Mesothelial cell of epicardium (in vitro differentiated cells): ENCODE data around the gene NSG2. TPM values are rescaled to one million over a fixed set of nuclear protein-coding genes. Genes with fewer than 3 reads are reported as not detected.
A peak's percentile ranks its signal among the peaks of the same experiment; 100 is the strongest.

Experiments
- DNase-seq, 2 experiments: peaks; one replicate each; pipeline ENCODE4 v3.0.0; 2021; ENCODE audit warnings: low spot score in 2 of 2; ENCODE audit not compliant: unreplicated experiment in 2 of 2
- H3K27ac Mint-ChIP-seq: 2 replicates; pipeline ENCODE4 v1.8.0; 2021; ENCODE audit warnings: mixed read lengths
- H3K27me3 Mint-ChIP-seq: 2 replicates; pipeline ENCODE4 v1.8.0; 2021; ENCODE audit warnings: low read depth, mixed read lengths
- H3K36me3 Mint-ChIP-seq: 2 replicates; pipeline ENCODE4 v1.8.0; 2021; ENCODE audit warnings: mixed read lengths
- H3K4me1 Mint-ChIP-seq: 2 replicates; pipeline ENCODE4 v1.8.0; 2021; ENCODE audit warnings: mixed read lengths
- H3K4me3 Mint-ChIP-seq: 2 replicates; pipeline ENCODE4 v1.8.0; 2021; ENCODE audit warnings: mild to moderate bottlenecking, moderate library complexity, mixed read lengths
- H3K9me3 Mint-ChIP-seq: 2 replicates; pipeline ENCODE4 v1.8.0; 2021; ENCODE audit warnings: mixed read lengths
- total RNA-seq: library from RNA; stranded (reverse); gene quantifications from 3 replicates; pipeline ENCODE4 v1.2.1, GENCODE V29; 2021
- TF ChIP-seq, protein P1 (sequence below): fragments of 200-600 bp; sonication (generic); IDR thresholded peaks from one replicate; pipeline ENCODE4 v1.5.0; 2021; ENCODE audit warnings: antibody characterized with exemption; ENCODE audit not compliant: unreplicated experiment

The NSG2 gene
- total RNA-seq, 1 donor from 2014 or later: not detected

DNA sequence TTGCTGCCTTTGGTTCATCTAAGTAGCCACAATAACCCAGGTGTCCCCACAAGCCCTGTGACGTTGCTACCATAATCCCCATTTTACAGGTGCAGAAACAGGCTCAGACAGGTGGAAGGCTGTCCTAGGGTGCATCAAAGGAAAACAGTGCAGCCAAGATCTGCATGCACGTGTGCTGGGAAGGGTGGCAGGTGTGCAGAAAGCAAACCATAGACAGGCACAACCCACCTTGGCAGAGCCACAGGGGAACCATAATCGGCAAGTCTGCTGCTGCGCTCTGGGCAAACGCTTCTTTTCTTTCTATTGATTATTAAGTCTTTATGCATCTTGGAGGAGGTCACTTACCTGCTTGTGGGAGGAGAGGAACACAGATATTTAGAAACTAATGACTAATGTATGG, 7.1 kb downstream of the NSG2 start:
- DNase-seq: no peak
- Mint-ChIP-seq H3K4me3 (no peak overlapping the region), H3K27ac (no peak overlapping the region), H3K4me1 (no peaks in the 10 kb centered on the region), H3K9me3 (no peaks in the 10 kb centered on the region), H3K36me3 (no peaks in the 10 kb centered on the region), H3K27me3 (peaks cover 31% of the 10 kb centered on the region)
- TF ChIP-seq, protein P1, sequence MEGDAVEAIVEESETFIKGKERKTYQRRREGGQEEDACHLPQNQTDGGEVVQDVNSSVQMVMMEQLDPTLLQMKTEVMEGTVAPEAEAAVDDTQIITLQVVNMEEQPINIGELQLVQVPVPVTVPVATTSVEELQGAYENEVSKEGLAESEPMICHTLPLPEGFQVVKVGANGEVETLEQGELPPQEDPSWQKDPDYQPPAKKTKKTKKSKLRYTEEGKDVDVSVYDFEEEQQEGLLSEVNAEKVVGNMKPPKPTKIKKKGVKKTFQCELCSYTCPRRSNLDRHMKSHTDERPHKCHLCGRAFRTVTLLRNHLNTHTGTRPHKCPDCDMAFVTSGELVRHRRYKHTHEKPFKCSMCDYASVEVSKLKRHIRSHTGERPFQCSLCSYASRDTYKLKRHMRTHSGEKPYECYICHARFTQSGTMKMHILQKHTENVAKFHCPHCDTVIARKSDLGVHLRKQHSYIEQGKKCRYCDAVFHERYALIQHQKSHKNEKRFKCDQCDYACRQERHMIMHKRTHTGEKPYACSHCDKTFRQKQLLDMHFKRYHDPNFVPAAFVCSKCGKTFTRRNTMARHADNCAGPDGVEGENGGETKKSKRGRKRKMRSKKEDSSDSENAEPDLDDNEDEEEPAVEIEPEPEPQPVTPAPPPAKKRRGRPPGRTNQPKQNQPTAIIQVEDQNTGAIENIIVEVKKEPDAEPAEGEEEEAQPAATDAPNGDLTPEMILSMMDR: no peak

DNA sequence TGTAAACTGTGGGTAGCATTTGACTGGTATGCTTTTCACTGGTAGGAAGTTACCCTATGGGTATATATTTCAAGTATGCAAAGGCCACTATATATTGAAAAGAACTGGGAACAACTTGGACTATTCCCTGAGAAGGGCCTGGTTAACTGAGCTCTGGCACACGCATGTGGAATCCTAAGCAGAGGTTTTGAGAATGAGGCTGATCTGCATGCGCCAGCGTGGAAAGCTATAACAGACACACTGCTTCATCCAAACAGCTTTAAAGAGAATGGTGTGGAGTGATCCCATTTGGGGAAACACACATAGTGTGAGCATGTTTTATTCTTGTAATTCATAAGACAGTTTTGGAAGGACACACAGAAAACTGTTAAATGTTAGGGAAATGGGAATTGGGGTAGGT, 8.4 kb downstream of the NSG2 start:
- no peaks in the 10 kb centered on the region for H3K4me1 Mint-ChIP-seq
- DNase-seq: no peak
- no peak overlapping the region for H3K27ac Mint-ChIP-seq
- H3K27me3 Mint-ChIP-seq: peaks cover 30% of the 10 kb centered on the region
- H3K4me3 Mint-ChIP-seq: no peak overlapping the region
- H3K9me3 Mint-ChIP-seq: no peaks in the 10 kb centered on the region
- TF ChIP-seq, protein P1: no peak
- no peaks in the 10 kb centered on the region for H3K36me3 Mint-ChIP-seq

DNA sequence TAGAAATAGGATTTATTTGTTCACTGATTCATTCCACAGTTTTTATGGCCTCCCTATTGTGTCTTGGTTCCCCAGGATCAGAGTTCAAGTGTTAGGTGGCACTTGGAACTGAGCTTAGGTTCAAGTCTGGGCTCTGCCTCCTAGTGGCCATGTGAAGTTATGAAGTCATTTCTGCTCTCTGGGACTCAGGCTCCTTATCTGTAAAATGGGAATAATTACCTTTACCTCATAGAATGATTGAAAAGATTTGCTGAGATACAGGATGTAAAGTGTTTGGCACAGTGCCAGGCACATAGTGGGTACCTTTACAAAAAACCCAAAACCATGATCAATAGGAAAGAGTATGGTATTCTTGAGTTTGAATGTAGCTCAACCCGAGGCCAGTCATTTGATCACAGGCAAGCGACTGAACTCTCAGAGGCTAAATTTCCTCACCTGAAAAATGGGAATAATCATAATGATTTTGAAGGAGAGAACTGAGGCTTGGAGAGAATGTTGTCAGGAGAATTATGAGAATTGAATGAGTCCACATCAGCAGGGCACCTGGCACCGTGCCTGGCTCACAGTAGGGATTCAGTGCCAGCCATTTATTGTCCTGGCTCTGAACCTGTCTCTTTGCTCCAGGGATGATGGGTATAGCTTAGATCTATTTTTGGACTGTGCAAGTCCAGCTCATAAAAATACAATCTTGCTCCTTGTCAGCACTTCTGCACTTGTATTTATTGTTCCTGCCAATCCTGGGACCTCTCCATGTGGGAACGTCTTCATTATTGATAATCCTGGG, 10.8 kb downstream of the NSG2 start:
- peaks cover 38% of the 10 kb centered on the region for H3K27me3 Mint-ChIP-seq
- no peaks in the 10 kb centered on the region for H3K9me3 Mint-ChIP-seq
- H3K4me1 Mint-ChIP-seq: no peaks in the 10 kb centered on the region
- TF ChIP-seq, protein P1: peak; percentile 15
- H3K27ac Mint-ChIP-seq: no peak overlapping the region
- no peak overlapping the region for H3K4me3 Mint-ChIP-seq
- DNase-seq: no peak
- H3K36me3 Mint-ChIP-seq: no peaks in the 10 kb centered on the region

DNA sequence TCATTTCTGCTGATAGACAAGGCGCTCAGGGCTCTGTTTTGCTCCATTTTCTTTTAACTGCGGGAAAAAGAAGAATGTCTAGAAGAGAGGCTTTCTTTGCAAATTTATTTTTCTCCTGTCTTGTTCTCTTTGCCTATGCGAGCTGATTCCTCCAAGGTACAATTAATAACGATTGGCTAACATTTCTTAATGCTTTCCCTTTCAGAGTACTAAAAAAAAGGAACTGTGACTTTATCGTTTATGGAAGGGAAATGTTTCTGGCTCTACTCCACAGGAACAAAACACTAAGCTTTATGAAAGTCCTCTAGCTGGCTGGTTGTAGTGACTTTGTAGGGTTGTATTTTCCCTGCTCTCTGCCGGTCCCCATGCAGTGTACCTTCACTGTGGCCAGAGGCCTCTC, 11.7 kb downstream of the NSG2 start:
- H3K9me3 Mint-ChIP-seq: no peaks in the 10 kb centered on the region
- DNase-seq: no peak
- H3K4me1 Mint-ChIP-seq: no peaks in the 10 kb centered on the region
- TF ChIP-seq, protein P1: no peak
- no peak overlapping the region for H3K4me3 Mint-ChIP-seq
- H3K27me3 Mint-ChIP-seq: peaks cover 33% of the 10 kb centered on the region
- no peaks in the 10 kb centered on the region for H3K36me3 Mint-ChIP-seq
- no peak overlapping the region for H3K27ac Mint-ChIP-seq

DNA sequence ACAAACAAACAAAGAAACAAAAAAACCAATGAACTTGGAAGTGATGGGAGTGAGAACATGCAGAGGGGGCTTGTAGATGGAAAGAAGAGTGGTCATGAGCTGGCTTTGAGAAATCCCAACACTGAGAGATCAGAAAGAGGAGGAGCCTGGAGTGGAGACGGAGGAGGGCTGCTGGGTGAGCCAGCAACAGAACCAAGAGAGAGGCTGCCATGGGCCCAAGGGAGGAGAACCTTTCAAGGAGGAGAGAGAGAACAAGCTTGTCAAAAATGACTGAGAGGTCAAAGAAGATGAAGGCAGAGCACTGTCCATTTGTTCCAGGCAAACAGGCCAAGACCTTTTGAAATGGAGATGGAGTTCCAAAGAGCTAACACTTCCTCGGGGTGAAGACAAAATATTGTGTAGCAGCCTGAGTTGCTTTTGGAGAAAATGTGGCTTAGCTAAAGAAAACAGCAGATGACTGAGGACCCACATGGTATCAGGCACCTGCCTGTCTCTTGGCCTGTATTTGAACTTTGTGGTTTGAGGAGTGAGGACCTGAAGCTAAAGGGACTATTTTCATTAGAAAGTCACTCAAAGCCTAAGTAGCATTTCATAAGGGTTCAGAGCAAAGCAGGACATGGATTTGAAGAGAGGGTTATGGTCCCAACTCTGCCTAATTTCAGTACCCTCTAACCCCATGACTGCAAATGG, 13.1 kb downstream of the NSG2 start:
- no peak for DNase-seq
- H3K27ac Mint-ChIP-seq: no peak overlapping the region
- no peaks in the 10 kb centered on the region for H3K36me3 Mint-ChIP-seq
- H3K9me3 Mint-ChIP-seq: no peaks in the 10 kb centered on the region
- H3K4me3 Mint-ChIP-seq: no peak overlapping the region
- no peaks in the 10 kb centered on the region for H3K4me1 Mint-ChIP-seq
- H3K27me3 Mint-ChIP-seq: peaks cover 42% of the 10 kb centered on the region
- TF ChIP-seq, protein P1: no peak
